GM18861 (cell line): ENCODE measurements around the gene CDC25A.

ENCODE experiments used
- ATAC-seq: cut with Tn5 transposase; IDR thresholded peaks from one replicate; pipeline ENCODE4 v1.9.1; 2021; ENCODE audit not compliant: unreplicated experiment

CDC25A gene

GRCh38 chr3:48142316-48142870 lies 45.8 kb downstream of the CDC25A start:
- no peak for ATAC-seq

GRCh38 chr3:48141604-48142137 lies 46.5 kb downstream of the CDC25A start:
- ATAC-seq = no peak

- no peak for ATAC-seq
These were observed 47.1 kb downstream of the CDC25A start for GRCh38 chr3:48140936-48141603.

- ATAC-seq = no peak
These were observed 47.9 kb downstream of the CDC25A start for GRCh38 chr3:48140336-48140757.

- ATAC-seq = no peak
These were observed 50.7 kb downstream of the CDC25A start for GRCh38 chr3:48137425-48137999.

GRCh38 chr3:48135552-48136495 lies 52.4 kb downstream of the CDC25A start:
- no peak for ATAC-seq

- no peak for ATAC-seq
These were observed 57.8 kb downstream of the CDC25A start for GRCh38 chr3:48130321-48130904.

GRCh38 chr3:48129921-48130320 lies 58.3 kb downstream of the CDC25A start:
- no peak for ATAC-seq

- ATAC-seq = no peak
These were observed 59.4 kb downstream of the CDC25A start for GRCh38 chr3:48128774-48129173.

GRCh38 chr3:48125886-48126622 lies 62.2 kb downstream of the CDC25A start:
- ATAC-seq = no peak

- no peak for ATAC-seq
These were observed 63.1 kb downstream of the CDC25A start for GRCh38 chr3:48125013-48125705.

GRCh38 chr3:48123346-48123745 lies 64.9 kb downstream of the CDC25A start:
- ATAC-seq = no peak

- ATAC-seq = no peak
These were observed 65.7 kb downstream of the CDC25A start for GRCh38 chr3:48122504-48122903.

- no peak for ATAC-seq
These were observed 68.0 kb downstream of the CDC25A start for GRCh38 chr3:48120223-48120622.

GRCh38 chr3:48119505-48120193 lies 68.6 kb downstream of the CDC25A start:
- ATAC-seq = no peak

- ATAC-seq = no peak
These were observed 69.3 kb downstream of the CDC25A start for GRCh38 chr3:48118928-48119327.

GRCh38 chr3:48118322-48118721 lies 69.9 kb downstream of the CDC25A start:
- no peak for ATAC-seq

GRCh38 chr3:48112813-48113212 lies 75.4 kb downstream of the CDC25A start:
- no peak for ATAC-seq
